Peyer's patch (tissue), 4 donors: Measurements from ENCODE around the gene DPP3. TPM values are rescaled to one million over a fixed set of nuclear protein-coding genes. Genes with fewer than 3 reads are reported as not detected.
A peak's percentile ranks its signal among the peaks of the same experiment; 100 is the strongest.
"Not testable (repeated sequence)": the region's sequence is repeated elsewhere in the genome, so short reads cannot be mapped to it uniquely, and the experiment has no call there.

Experiments
- DNase-seq, 3 donors: peaks; one replicate each; pipeline ENCODE4 v3.0.0-alpha.2; 2017 to 2019
- H3K27ac ChIP-seq, 4 donors: fragments of 200-600 bp; sonication (generic); one replicate each; pipeline ENCODE4 v1.5.1; 2016 to 2019
- H3K27me3 ChIP-seq, 2 donors: fragments of 200-600 bp; sonication (generic); one replicate each; pipeline ENCODE4 v1.5.1; 2019
- H3K36me3 ChIP-seq, 3 donors: fragments of 200-600 bp; sonication (generic); one replicate each; pipeline ENCODE4 v1.5.1; 2016 to 2019
- H3K4me1 ChIP-seq, 4 donors: fragments of 200-600 bp; sonication (generic); one replicate each; pipeline ENCODE4 v1.5.1; 2016 to 2019
- H3K4me3 ChIP-seq, 4 donors: fragments of 200-600 bp; sonication (generic); 1 replicate in 3 of 4; 2 replicates in 1 of 4; pipeline ENCODE4 v1.5.1; 2016 to 2019; ENCODE audit warnings: mild to moderate bottlenecking in 1 of 4
- H3K9me3 ChIP-seq, 4 donors: fragments of 200-600 bp; sonication (generic); one replicate each; pipeline ENCODE4 v1.5.1; 2016 to 2019; ENCODE audit warnings: mild to moderate bottlenecking in 1 of 4
- POLR2A ChIP-seq, 2 donors: fragments of 450-650 bp; IDR thresholded peaks; one replicate each; pipeline ENCODE4 v1.5.1; 2017; ENCODE audit warnings: antibody characterized with exemption in 2 of 2, mild to moderate bottlenecking in 2 of 2, moderate library complexity in 2 of 2
- total RNA-seq, 4 donors: library from RNA; depleted of rRNA; stranded (reverse); fragments of >200 nt; gene quantifications; one replicate each; pipeline ENCODE4 v1.1.0, GENCODE V29; 2016
- TF ChIP-seq, protein P1 (sequence below), 6 experiments: fragments of 450-650 bp in 4 of 6; fragments of 200-600 bp in 2 of 6; sonication (generic) in 1 of 6; IDR thresholded peaks; one replicate each; pipeline ENCODE4 v1.5.1; 2017 to 2019; ENCODE audit warnings: antibody characterized with exemption in 6 of 6, mild to moderate bottlenecking in 3 of 6, moderate library complexity in 1 of 6

DPP3 gene
- total RNA-seq, 4 donors from 2014 or later = 58.3 to 66.8 (median 63.2) TPM

DNA sequence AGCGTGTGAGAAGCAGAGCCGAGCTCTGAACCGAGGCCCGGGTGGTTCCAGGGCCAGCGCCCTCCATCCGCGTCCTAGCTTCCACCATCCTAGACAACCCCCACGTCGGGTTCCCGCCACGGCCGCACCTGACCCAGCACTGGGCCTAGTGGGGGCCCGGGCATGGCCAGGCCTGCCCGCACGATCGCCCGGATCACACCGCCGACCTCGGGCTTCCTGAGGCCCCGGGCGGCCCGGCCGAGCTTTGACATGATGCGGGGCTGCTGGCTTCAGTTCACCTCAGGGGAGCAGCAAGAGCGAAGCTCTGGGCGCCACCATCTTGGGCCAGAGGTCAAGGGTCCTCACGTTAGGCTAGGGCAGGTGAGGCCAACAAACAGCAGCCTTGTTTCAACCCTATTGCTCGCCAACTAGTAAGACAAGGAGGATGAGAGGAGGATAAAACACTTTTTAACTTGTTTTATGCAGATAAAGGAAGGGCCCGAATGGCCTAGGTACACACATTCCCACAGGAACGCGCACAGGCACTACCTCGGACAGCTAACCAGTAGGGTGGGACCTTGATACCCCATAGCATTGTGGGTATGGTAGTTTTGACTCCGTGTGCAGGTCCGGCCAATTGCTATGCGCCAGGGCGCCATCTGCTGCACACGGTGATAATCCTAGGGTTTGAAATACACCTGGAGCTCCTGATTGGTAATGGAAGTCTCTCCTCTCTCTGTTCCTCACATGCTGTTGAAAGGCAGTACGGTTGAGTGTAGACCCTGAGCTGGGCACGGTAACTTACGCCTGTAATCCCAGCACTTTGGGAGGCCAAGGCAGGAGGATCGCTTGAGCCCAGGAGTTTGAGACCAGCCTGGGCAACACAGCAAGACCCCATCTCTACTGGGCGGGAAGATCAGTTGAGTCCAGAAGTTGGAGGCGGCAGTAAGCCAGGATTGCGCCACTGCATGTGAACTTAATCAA lies 41.4 kb upstream of the DPP3 start, which contains the start of gene MRPL11:
MRPL11 (minus strand) TSS at position 345 of the 963 bp plus-strand sequence; CDS start at position 251, 94 bp downstream.
- peaks cover 0 to 19% (median 0%) of the 10 kb centered on the region in 3 donors for H3K36me3 ChIP-seq

DNA sequence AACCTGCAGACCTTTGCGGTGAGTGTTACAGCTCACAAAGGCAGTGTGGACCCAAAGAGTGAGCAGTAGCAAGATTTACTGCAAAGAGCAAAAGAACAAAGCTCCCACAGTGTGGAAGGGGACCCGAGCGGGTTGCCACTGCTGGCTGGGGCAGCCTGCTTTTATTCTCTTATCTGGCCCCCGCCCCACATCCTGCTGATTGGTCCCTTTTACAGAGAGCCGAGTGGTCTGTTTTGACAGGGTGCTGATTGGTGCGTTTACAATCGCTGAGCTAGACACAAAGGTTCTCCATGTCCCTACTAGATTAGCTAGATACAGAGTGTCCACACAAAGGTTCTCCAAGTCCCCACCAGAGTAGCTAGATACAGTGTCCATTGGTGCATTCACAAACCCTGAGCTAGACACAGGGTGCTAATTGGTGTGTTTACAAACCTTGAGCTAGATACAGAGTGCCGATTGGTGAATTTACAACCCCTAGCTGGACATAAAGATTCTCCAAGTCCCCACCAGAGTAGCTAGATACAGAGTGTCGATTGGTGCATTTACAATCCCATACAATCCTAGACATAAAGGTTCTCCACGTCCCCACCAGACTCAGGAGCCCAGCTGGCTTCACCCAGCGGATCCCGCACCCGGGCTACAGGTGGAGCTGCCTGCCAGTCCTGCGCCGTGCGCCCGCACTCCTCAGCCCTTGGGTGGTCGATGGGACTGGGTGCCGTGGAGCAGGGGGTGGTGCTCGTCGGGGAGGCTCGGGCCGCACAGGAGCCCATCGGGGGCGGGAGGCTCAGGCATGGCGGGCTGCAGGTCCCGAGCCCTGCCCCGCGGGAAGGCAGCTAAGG lies 39.9 kb upstream of the DPP3 start:
- H3K4me3 ChIP-seq, H3K27ac ChIP-seq, DNase-seq, H3K9me3 ChIP-seq, H3K27me3 ChIP-seq: not testable (repeated sequence)
- Histone ChIP-seq H3K4me1 (peaks cover 0 to 12% (median 0%) of the 10 kb centered on the region in 4 donors), H3K36me3 (peaks cover 0 to 13% (median 0%) of the 10 kb centered on the region in 3 donors)

More for the DNA sequence above, 41.4 kb upstream of the DPP3 start, which contains the start of gene MRPL11:
- H3K4me3 ChIP-seq = peak within 1 kb of the TSS; percentile 70 to 99 (median 72)
- H3K27me3 ChIP-seq = no peaks in the 10 kb centered on the region
- peak; percentile 91 to 96 (median 93) for DNase-seq
- TF ChIP-seq, protein P1, sequence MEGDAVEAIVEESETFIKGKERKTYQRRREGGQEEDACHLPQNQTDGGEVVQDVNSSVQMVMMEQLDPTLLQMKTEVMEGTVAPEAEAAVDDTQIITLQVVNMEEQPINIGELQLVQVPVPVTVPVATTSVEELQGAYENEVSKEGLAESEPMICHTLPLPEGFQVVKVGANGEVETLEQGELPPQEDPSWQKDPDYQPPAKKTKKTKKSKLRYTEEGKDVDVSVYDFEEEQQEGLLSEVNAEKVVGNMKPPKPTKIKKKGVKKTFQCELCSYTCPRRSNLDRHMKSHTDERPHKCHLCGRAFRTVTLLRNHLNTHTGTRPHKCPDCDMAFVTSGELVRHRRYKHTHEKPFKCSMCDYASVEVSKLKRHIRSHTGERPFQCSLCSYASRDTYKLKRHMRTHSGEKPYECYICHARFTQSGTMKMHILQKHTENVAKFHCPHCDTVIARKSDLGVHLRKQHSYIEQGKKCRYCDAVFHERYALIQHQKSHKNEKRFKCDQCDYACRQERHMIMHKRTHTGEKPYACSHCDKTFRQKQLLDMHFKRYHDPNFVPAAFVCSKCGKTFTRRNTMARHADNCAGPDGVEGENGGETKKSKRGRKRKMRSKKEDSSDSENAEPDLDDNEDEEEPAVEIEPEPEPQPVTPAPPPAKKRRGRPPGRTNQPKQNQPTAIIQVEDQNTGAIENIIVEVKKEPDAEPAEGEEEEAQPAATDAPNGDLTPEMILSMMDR (IDR thresholded peaks at IDR 0.05) = peak; percentile 36 to 67 (median 58)
- TF ChIP-seq POLR2A (IDR thresholded peaks at IDR 0.05) = no peak
- H3K27ac ChIP-seq = peak within 1 kb of the TSS; percentile 81 to 88 (median 85)
- H3K4me1 ChIP-seq = peaks cover 0 to 12% (median 0%) of the 10 kb centered on the region in 4 donors
- H3K9me3 ChIP-seq = peaks cover 0 to 6% (median 2%) of the 10 kb centered on the region in 4 donors

DNA sequence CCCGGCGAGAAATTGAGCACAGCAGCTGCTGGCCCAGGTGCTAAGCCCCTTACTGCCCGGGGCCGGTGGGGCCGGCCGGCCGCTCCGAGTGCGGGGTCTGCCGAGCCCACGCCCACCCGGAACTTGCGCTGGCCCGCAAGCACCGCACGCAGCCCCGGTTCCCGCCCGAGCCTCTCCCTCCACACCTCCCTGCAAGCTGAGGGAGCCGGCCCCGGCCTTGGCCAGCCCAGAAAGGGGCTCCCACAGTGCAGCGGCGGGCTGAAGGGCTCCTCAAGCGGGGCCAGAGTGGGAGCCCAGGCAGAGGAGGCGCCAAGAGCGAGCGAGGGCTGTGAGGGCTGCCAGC lies 39.3 kb upstream of the DPP3 start:
- not testable (repeated sequence) for H3K27ac ChIP-seq, H3K27me3 ChIP-seq, H3K36me3 ChIP-seq, H3K9me3 ChIP-seq, H3K4me3 ChIP-seq, DNase-seq
- peaks cover 0 to 12% (median 0%) of the 10 kb centered on the region in 4 donors for H3K4me1 ChIP-seq

DNA sequence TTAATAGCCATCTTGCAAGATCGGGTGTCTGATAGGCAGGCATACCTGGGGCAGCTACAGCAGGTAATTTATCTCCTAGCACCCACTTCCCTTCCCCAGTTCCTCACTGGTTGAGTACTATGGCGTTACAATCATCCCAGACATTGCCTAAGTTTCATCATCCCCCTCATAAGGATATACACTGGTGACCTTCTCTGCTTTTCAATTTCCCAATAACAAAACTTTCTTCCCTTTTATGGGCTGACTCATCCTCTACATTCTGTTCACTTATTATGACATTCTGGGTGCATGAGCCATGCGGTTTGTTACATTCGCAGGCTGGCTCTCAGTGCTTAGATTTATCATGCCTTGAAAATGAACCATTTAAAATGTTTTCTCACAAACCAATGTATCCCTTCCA lies 36.6 kb upstream of the DPP3 start:
- Histone ChIP-seq H3K4me3 (no peak overlapping the region), H3K27me3 (no peaks in the 10 kb centered on the region), H3K36me3 (no peaks in the 10 kb centered on the region), H3K9me3 (peaks cover 0 to 6% (median 2%) of the 10 kb centered on the region in 4 donors), H3K27ac (no peak overlapping the region), H3K4me1 (no peaks in the 10 kb centered on the region)
- no peak for DNase-seq
- TF ChIP-seq, protein P1 (IDR thresholded peaks at IDR 0.05) = no peak
- no peak for TF ChIP-seq POLR2A (IDR thresholded peaks at IDR 0.05)

DNA sequence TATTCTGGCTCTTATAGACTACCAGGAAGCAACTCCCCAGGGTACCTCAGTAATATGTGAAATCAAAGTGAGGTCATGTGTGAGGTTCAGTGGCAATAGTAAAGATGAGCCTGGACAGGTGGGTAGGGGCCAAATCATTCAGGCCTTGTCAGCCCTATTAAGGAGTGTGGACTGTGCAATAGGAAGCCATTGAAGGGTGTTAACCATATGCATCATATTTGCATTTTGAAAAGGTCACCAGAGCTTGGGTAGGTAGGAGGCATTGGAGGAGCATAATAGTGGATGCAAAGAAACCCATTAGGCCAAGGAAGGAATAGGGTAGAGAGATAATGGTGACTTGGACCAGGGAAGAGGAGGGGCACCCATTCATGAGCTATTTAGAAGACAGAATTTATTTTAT lies 33.2 kb upstream of the DPP3 start:
- peaks cover 0 to 6% (median 2%) of the 10 kb centered on the region in 4 donors for H3K9me3 ChIP-seq
- H3K27me3 ChIP-seq = no peaks in the 10 kb centered on the region
- H3K36me3 ChIP-seq = no peaks in the 10 kb centered on the region
- H3K4me1 ChIP-seq = no peaks in the 10 kb centered on the region
- no peak overlapping the region for H3K27ac ChIP-seq
- no peak for TF ChIP-seq POLR2A (IDR thresholded peaks at IDR 0.05)
- TF ChIP-seq, protein P1 (IDR thresholded peaks at IDR 0.05) = no peak
- no peak overlapping the region for H3K4me3 ChIP-seq
- no peak for DNase-seq

DNA sequence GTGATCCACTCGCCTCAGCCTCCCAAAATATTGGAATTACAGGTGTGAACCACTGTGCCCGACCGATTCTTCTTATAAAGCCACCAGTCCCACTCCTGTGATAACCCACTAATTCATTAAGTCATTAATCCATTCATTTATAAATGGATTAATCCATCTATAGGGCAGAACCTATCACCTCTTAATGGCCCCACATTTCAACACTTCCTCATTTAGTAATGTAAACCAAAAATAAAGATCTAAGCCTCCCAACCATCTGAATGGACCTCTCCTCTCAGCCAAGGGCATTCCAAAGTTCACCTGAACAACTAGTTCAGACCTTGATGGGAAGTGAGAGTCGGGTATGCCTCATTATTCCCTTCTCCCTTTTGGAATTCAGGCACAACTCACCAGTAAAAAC lies 31.7 kb upstream of the DPP3 start:
- TF ChIP-seq POLR2A (IDR thresholded peaks at IDR 0.05) = no peak
- TF ChIP-seq, protein P1 (IDR thresholded peaks at IDR 0.05) = no peak
- DNase-seq = no peak
- Histone ChIP-seq H3K4me1 (no peaks in the 10 kb centered on the region), H3K36me3 (no peaks in the 10 kb centered on the region), H3K4me3 (no peak overlapping the region), H3K27ac (no peak overlapping the region), H3K9me3 (peaks cover 0 to 3% (median 0%) of the 10 kb centered on the region in 4 donors), H3K27me3 (no peaks in the 10 kb centered on the region)
